Tibial nerve (tissue), 4 donors: Measurements from ENCODE around the gene SLC2A14.

Experiments
- CTCF ChIP-seq, 5 experiments: fragments of 200-600 bp in 3 of 5; fragments of 450-650 bp in 2 of 5; sonication (generic) in 3 of 5; IDR thresholded peaks; one replicate each; pipeline ENCODE4 v1.5.1; 2016 to 2019; ENCODE audit warnings: antibody characterized with exemption in 5 of 5, mild to moderate bottlenecking in 3 of 5, moderate library complexity in 2 of 5
- EP300 ChIP-seq, 2 donors: sonication (generic); formaldehyde crosslinking; IDR thresholded peaks; one replicate each; pipeline ENCODE4 v1.6.1; 2017; ENCODE audit warnings: antibody characterized with exemption in 2 of 2, mild to moderate bottlenecking in 1 of 2
- POLR2A ChIP-seq, 2 donors: fragments of 450-650 bp; IDR thresholded peaks; one replicate each; pipeline ENCODE4 v1.6.1; 2017; ENCODE audit warnings: antibody characterized with exemption in 2 of 2, mild to moderate bottlenecking in 2 of 2, moderate library complexity in 2 of 2

GRCh38 chr12:7868391-7868790, 4.3 kb downstream of the SLC2A14 start:
- TF ChIP-seq CTCF (IDR thresholded peaks at IDR 0.05) = no peak
- no peak for TF ChIP-seq POLR2A (IDR thresholded peaks at IDR 0.05)
- no peak for TF ChIP-seq EP300 (IDR thresholded peaks at IDR 0.05)
